CD4-positive, alpha-beta T cell treated with Interleukin-6 at 100 ng/mL for 8 hours (primary cell): Measurements from ENCODE around the gene OR6B1.

ENCODE experiments used
- DNase-seq: peaks from one replicate; pipeline ENCODE4 v3.0.0-alpha.2; 2020; ENCODE audit warnings: mixed read lengths, low spot score

OR6B1 gene

DNA sequence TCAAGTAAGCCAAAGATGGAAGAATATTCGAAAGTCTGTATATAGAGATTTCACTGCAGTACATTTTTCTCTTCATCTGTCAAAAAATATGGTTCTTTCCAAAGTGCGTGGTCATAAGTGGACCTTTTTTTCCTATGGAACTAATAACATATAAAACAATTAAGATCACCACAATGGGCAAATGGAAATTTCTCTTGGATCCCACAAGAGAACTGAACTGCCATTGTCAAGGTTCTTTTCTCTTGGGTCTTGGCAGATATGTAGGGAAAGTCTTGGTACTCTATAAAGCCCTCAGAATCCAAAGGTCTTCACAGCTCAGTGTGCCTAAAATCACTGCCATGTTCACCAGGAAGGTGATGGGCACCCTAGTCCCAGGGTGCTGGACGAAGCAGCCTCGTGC is at the start of gene OR6B1:
TSS of gene OR6B1 (plus strand) at position 301 of the 400 bp plus-strand sequence. CDS start 3,677 bp downstream, outside the sequence.
- DNase-seq: no peak

DNA sequence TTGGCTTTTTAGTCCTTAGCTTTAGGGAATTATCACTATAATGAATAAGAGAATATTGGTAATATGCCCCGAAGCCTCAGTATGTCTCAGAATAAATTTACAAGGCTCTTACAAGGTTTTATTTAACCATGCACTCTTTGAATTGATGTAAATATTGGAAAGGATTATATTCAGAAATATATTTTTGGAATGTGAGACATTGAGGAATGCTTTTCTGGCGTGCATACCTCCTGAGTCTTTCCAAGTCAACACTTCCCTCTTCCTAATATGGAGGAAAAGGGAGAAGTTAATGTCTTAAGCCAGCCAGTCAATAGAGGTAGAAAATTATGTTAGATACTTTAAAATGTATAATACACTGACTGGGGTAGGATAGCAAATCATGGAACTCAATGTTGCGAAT is 46.7 kb upstream of the OR6B1 start:
- DNase-seq: no peak

DNA sequence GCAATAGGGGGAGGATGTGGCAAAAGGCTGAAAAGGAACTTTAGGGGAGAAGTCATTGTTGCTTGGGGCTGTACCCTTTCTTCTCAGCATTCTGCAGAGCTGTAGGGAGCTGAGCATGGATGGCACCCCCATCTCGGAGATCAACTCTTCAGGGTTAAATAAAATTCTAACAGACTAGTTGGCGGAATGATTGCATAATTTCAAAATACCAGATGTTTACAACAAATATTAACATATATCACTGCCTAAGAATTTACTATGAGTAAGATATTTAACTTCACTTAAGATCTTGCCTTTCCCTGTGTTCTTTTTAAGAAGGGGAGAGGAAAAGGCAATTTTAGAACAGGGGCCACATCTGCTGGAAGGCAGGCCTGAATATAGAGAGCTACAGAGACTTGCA is 46.0 kb upstream of the OR6B1 start:
- DNase-seq: no peak

GRCh38 chr7:143954544-143954943 is 45.6 kb upstream of the OR6B1 start, which contains the start of gene OR2F1:
Gene OR2F1 (plus strand): TSS chr7:143954844. CDS start chr7:143959971, 5,127 bp downstream.
- no peak for DNase-seq

DNA sequence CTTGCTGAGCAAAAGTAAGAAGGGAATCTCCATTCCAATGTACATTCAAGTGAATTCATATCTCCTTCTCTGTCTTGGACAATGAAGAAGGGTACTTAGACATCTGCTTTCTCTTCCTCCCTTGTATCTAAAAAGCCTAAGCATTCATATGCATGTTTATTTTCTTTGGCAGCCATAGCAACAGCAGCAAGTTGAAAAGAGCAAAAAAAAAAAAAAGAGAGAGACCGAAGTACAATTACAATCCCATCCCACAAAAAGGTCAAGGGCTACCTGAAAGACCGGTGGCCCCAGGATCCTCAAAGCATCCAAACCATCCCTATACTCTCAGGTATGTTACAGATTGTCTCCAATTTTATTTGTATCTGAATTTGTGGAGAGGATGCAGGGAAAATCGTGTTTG is 41.3 kb upstream of the OR6B1 start:
- no peak for DNase-seq

GRCh38 chr7:143960813-143961610 is 39.1 kb upstream of the OR6B1 start:
- DNase-seq: no peak

- DNase-seq: no peak
These were observed 34.8 kb upstream of the OR6B1 start for GRCh38 chr7:143965280-143965679.

DNA sequence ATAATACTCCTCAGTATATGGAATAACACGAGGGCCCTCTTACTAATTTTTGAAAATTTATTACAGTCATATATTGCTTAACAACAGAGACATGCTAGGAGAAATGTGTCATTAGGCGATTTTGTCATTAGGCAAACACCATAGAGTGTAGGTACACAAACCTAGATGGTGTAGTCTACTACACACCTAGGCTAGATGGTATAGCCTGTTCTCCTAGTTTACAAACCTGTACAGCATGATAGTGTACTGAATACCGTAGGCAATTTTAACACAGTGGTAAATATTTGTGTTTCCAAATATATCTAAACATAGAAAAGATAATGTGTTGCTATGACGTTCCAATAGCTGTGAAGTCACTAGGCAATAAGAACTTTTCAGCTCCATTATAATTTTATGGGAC is 32.7 kb upstream of the OR6B1 start:
- DNase-seq: no peak

DNA sequence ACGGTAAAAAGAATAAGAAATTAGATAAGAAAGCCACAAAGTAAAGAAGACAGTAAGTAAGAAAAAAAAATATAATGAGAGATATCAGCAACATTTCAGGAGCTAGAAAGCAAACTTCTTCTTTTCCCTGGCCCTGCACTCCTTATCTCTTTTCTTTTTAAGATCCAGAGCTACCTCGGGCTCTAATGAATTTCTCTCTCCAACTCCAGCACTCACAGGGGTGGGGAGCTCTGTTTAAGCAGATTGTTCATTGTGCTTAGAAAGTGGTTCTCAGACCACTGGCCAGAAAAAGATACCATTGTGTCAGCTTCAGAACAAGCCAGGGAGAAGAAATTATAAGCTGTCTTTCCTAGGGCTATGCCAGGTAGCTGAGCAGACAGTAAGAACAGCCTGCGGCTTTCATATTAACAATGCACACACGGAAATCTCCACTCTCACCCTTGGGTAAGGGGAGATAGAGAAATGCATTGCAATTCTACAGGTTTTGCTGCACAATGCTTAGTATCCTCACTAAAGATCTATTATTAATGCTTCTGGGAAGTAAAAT is 26.2 kb upstream of the OR6B1 start:
- DNase-seq: no peak

GRCh38 chr7:143974459-143974858 is 25.7 kb upstream of the OR6B1 start:
- no peak for DNase-seq

- DNase-seq: no peak
These were observed 24.5 kb upstream of the OR6B1 start for GRCh38 chr7:143975617-143976016.

DNA sequence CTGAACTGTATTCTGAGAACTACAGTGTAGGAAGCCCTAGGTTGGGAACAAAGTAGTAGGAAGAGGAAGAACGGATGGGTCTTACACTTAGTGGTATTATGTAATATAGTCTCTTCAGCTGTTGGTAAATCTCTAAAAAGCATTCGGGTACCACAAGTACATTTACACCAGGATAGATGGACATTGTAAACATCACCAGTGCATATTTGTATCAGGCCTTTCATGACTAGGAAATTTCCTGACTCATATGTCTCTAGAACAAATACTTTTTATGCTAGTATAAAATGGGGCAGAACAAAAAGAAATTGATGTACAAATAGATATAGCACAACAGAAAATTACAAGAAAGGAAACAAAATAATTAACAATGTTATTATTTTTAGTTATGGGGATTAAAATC is 21.5 kb upstream of the OR6B1 start:
- DNase-seq: no peak

- no peak for DNase-seq
These were observed 20.8 kb upstream of the OR6B1 start for GRCh38 chr7:143979359-143979758.

DNA sequence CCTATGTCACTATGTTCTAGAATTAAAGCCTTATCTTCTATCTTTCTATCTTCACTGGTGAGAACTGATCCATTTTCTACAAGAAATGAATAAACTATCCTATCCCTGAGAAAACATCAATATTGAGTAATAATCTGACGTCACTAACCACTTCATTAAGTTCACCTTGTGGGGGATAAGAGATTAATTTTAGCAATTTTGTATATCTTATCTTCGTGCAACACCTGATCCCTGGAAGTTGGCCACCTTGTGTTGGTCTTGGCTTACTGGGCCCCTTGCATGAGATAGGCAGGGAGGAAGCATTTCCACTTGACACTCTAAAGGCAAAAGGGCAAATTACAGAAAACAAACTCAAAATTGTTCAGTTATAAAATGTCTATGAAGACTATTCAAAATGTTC is 20.1 kb upstream of the OR6B1 start:
- no peak for DNase-seq

GRCh38 chr7:143980746-143981510 is 19.2 kb upstream of the OR6B1 start:
- DNase-seq: no peak

DNA sequence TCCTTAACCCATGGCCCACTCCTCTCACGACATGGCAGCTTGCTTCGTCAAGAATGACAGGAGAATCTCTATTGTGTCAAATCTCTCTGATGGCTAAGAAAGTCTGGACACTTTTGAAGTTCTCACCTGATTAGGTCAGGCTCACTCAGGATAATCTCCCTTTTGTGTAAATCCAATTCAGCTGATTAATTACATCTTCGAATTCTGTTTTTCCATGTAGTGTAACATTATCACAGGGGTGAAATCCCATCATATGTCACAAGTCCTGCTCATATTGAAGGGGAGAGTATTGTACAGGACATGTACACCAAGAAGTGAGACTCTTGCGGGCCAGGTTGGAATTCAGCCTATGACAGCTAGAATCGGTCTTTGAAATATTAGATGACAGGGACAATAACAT is 16.2 kb upstream of the OR6B1 start:
- no peak for DNase-seq

DNA sequence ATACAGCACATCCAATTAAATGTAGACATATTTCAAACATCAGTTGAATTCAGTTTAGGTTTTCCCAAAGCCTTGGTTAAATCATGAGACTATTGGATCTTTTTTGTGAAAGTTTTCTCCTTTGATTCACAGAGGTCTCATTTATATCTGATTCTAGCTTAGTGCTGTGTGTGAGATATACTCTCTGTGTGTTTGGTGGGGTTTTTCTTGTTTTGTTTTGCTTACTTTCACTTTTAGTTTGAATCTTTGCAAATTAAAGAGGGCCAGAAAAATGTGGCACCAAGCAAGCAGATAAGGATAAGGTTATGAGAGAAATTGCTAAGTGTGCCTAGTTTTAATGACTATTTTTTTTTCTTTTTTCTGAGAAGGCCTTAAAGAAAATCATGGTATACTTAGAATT is 12.6 kb upstream of the OR6B1 start:
- DNase-seq: no peak

DNA sequence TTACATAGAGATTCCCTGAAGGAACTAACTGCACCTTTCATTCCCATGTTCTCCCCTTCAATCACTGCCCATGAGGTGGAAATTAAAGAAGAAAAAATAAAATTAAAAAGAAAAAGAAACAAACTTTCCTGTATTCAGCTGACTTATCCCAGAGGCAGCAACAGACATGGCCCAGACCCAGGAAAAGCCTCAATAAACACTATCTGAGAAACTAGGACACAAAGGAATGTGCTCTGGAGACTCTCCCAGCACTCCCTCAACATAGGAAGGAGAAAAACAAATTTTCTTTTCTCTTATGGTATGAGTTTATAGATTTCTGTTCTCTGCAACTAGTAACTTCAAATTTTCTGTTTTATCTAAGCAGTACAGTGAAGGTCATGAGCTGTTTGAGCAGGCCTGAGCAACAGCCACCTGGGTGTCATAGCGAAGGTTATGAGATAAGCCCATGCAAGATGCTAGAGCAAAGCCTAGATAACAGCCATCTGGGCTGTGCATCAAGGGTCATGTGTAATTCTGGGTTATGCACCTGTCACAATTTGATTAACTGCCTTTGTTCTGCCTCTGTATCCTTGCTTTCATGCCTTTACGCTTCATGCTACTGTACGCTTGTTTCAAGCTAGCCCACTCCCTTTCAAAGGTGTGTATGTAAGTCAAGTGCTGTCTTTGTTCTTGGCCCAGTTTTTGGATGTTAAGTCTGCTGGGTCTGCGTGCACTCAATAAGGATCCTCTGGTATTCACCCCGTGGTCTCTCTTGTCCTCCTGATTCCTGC is 11.0 kb upstream of the OR6B1 start:
- DNase-seq: no peak

GRCh38 chr7:143992670-143993069 is 7.5 kb upstream of the OR6B1 start:
- no peak for DNase-seq

GRCh38 chr7:143993924-143994323 is 6.2 kb upstream of the OR6B1 start:
- no peak for DNase-seq

DNA sequence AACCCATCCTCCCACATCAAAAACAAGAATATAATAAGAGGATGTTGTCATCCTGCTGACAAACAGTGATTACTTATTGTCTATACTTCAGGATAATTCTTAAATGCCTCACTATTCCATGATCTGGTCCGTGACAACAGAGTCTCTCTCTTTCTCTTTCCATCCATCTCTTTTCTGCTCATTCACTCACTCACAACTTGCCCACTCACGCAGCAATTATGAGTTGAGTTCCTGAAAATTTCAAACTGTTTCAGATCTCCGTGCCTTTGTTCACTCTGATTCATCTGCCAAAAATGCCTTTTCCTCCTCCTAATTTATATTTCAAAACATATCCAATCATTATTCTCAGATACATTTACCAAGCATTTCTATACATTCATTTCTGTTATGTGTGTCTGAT is 1.4 kb downstream of the OR6B1 start:
- no peak for DNase-seq

- no peak for DNase-seq
These were observed 4.6 kb downstream of the OR6B1 start for GRCh38 chr7:144004703-144005102.
